ENCODE measurements around the gene GATB. TPM values are rescaled to one million over a fixed set of nuclear protein-coding genes. Genes with fewer than 3 reads are reported as not detected.

GATB gene
- total and polyA plus RNA-seq, 5 donors: 87.5 to 182 (median 94.1) TPM

- Histone ChIP-seq H3K4me1 (ENCODE audit: control insufficient read depth, insufficient read depth, low read length) (no peaks in the 10 kb centered on the region), H3K27ac (ENCODE audit: low read length) (peak overlapping the region; percentile 85), H3K4me3 (ENCODE audit: low read length) (no peak overlapping the region), H3K27me3 (ENCODE audit: control insufficient read depth, insufficient read depth) (no peaks in the 10 kb centered on the region), H3K9me3 (ENCODE audit: control insufficient read depth, low read length) (no peaks in the 10 kb centered on the region)
- DNase-seq (no peak), ATAC-seq (peak; percentile 59 to 71)
- intact Hi-C loops (cut with DNase I): no loop called here
- WGBS: 55% methylated on average over 13 of the region's 13 CpGs
Observed at GRCh38 chr4:151694961-151695720, 65.7 kb downstream of the GATB start.

DNA sequence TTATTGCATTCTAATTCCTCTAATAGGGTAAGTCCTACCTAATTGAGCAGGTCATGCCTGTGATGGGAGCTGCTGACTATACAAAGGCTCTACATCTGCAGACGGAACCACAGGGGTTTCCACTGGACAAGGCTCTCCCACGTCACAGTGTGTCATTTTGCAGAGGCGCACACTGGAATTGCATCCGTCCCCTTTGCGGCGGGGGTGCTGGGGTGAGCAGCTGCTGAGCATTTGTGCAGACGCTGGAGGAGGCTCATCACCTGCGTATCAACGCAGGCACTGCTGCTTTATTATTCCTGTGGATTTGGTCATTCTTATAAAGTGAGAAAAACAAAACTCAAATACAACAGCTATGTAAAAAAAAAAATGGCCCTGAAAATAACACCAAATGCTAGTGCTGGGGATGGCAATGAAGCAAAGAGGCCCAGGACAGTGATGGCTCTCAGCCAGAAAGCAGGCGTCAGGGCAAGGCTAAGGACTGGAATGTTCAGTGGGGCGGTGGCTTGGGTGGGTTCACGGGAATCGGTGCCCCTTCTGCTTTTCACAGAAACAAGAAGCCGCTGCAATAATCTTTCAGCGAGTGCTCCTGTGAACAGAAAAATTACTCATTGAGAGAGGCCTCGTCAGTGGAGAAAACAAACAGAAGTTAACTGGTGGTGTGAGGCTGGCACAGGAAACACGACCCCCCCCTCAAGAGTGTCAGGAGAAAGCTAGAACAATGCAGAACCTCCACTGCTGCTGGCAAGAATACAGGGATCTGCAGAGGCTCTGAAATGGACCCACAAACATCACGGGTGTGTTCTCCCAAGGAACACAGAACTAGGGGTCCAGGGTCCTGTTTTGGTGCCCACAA, 67.8 kb downstream of the GATB start:
- H3K27ac ChIP-seq (ENCODE audit: low read length): peak overlapping the region; percentile 30
- ATAC-seq: no peak
- H3K4me1 ChIP-seq (ENCODE audit: control insufficient read depth, insufficient read depth, low read length): peaks cover 5% of the 10 kb centered on the region
- peak in 1 of 3 donors; percentile 57 for DNase-seq
- no peaks in the 10 kb centered on the region for H3K9me3 ChIP-seq (ENCODE audit: control insufficient read depth, low read length)
- H3K4me3 ChIP-seq (ENCODE audit: low read length): no peak overlapping the region
- no peaks in the 10 kb centered on the region for H3K27me3 ChIP-seq (ENCODE audit: control insufficient read depth, insufficient read depth)
- intact Hi-C loops (cut with DNase I): no loop called here
- 69% methylated on average over 18 of the region's 18 CpGs for WGBS

- ATAC-seq (no peak), DNase-seq (no peak)
- intact Hi-C loops (cut with DNase I): no loop called here
- Histone ChIP-seq H3K27ac (ENCODE audit: low read length) (no peak overlapping the region), H3K4me3 (ENCODE audit: low read length) (no peak overlapping the region), H3K9me3 (ENCODE audit: control insufficient read depth, low read length) (no peaks in the 10 kb centered on the region), H3K27me3 (ENCODE audit: control insufficient read depth, insufficient read depth) (no peaks in the 10 kb centered on the region), H3K4me1 (ENCODE audit: control insufficient read depth, insufficient read depth, low read length) (peaks cover 11% of the 10 kb centered on the region)
- 89% methylated on average over 6 of the region's 6 CpGs for WGBS
Observed at GRCh38 chr4:151692443-151692782, 68.4 kb downstream of the GATB start.

- Histone ChIP-seq H3K27ac (ENCODE audit: low read length) (peak overlapping the region; percentile 22), H3K4me1 (ENCODE audit: control insufficient read depth, insufficient read depth, low read length) (peaks cover 12% of the 10 kb centered on the region), H3K27me3 (ENCODE audit: control insufficient read depth, insufficient read depth) (no peaks in the 10 kb centered on the region), H3K9me3 (ENCODE audit: control insufficient read depth, low read length) (no peaks in the 10 kb centered on the region), H3K4me3 (ENCODE audit: low read length) (no peak overlapping the region)
- DNase-seq (no peak), ATAC-seq (no peak)
- 71% methylated on average over 14 of the region's 14 CpGs for WGBS
- intact Hi-C loops (cut with DNase I): no loop called here
Observed at GRCh38 chr4:151691639-151692442, 69.0 kb downstream of the GATB start.

- peak overlapping the region; percentile 22 for H3K27ac ChIP-seq (ENCODE audit: low read length)
- intact Hi-C loops (cut with DNase I): no loop called here
- no peaks in the 10 kb centered on the region for H3K27me3 ChIP-seq (ENCODE audit: control insufficient read depth, insufficient read depth)
- no peaks in the 10 kb centered on the region for H3K9me3 ChIP-seq (ENCODE audit: control insufficient read depth, low read length)
- no peak for ATAC-seq
- DNase-seq: no peak
- peaks cover 12% of the 10 kb centered on the region for H3K4me1 ChIP-seq (ENCODE audit: control insufficient read depth, insufficient read depth, low read length)
- no peak overlapping the region for H3K4me3 ChIP-seq (ENCODE audit: low read length)
- WGBS: 64% methylated on average over 4 of the region's 4 CpGs
Observed at GRCh38 chr4:151690876-151691275, 69.9 kb downstream of the GATB start.

DNA sequence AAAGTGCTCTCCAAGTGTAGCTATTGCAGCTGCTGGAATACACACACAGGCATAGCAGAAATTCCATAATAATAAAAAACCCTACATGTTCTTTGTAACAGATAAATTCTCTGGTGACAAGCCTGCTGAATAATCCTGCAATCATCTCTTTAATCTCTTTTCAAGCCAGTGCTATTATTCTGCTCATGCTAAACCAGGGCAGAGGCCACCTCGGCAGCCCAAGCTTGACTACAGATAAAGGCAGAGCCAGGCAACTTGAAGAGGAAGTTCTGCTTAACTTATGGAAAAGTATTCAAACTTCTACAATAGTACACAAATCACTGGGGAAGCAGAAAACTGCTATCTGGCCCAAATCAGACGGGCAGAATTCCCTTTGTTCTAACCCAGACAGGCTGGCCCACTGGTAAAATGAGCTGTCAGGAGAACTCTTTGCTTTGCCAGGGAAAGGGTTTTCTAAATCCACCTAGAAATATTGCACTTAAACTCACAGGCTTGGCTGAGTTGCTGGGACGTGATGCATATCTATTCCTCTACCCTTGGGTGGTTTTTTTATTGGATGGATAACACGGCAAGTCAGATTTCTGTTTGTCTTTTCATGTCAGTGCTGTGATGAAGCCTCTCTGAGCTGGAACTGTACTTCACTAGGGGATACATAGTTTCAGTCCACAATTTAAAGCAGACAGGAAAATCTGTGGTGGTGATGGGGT, 70.5 kb downstream of the GATB start:
- H3K4me1 ChIP-seq (ENCODE audit: control insufficient read depth, insufficient read depth, low read length): peaks cover 12% of the 10 kb centered on the region
- peak overlapping the region; percentile 20 for H3K27ac ChIP-seq (ENCODE audit: low read length)
- ATAC-seq: no peak
- 34% methylated on average over 4 of the region's 4 CpGs for WGBS
- H3K27me3 ChIP-seq (ENCODE audit: control insufficient read depth, insufficient read depth): no peaks in the 10 kb centered on the region
- H3K4me3 ChIP-seq (ENCODE audit: low read length): no peak overlapping the region
- H3K9me3 ChIP-seq (ENCODE audit: control insufficient read depth, low read length): no peaks in the 10 kb centered on the region
- intact Hi-C loops (cut with DNase I): no loop called here
- DNase-seq: no peak

GRCh38 chr4:151689211-151689991, 71.4 kb downstream of the GATB start:
- Histone ChIP-seq H3K9me3 (ENCODE audit: control insufficient read depth, low read length) (no peaks in the 10 kb centered on the region), H3K4me1 (ENCODE audit: control insufficient read depth, insufficient read depth, low read length) (peaks cover 12% of the 10 kb centered on the region), H3K27ac (ENCODE audit: low read length) (no peak overlapping the region), H3K27me3 (ENCODE audit: control insufficient read depth, insufficient read depth) (no peaks in the 10 kb centered on the region), H3K4me3 (ENCODE audit: low read length) (no peak overlapping the region)
- ATAC-seq (no peak), DNase-seq (no peak)
- intact Hi-C loops (cut with DNase I): no loop called here
- 78% methylated on average over 10 of the region's 10 CpGs for WGBS

DNA sequence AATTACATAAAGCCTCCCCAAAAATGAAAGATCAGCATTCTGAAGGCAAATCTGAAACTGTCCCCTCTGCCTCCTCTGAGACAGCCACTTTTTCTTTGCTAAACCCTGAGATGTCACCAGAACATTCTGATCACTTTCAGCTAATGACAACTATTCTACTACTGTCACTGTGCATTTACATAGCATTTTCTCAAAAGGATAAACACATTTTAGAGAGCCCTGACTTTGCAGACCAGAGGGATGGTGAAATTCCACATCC, 72.1 kb downstream of the GATB start:
- Histone ChIP-seq H3K27me3 (ENCODE audit: control insufficient read depth, insufficient read depth) (no peaks in the 10 kb centered on the region), H3K9me3 (ENCODE audit: control insufficient read depth, low read length) (no peaks in the 10 kb centered on the region), H3K27ac (ENCODE audit: low read length) (peak overlapping the region; percentile 49), H3K4me1 (ENCODE audit: control insufficient read depth, insufficient read depth, low read length) (peaks cover 12% of the 10 kb centered on the region), H3K4me3 (ENCODE audit: low read length) (no peak overlapping the region)
- intact Hi-C loops (cut with DNase I): no loop called here
- DNase-seq: no peak
- ATAC-seq: no peak

GRCh38 chr4:151688003-151688784, 72.6 kb downstream of the GATB start:
- H3K4me3 ChIP-seq (ENCODE audit: low read length): no peak overlapping the region
- H3K27me3 ChIP-seq (ENCODE audit: control insufficient read depth, insufficient read depth): no peaks in the 10 kb centered on the region
- ATAC-seq (peak; percentile 51 to 53), DNase-seq (no peak)
- intact Hi-C loops (cut with DNase I): no loop called here
- H3K27ac ChIP-seq (ENCODE audit: low read length): peak overlapping the region; percentile 82
- H3K9me3 ChIP-seq (ENCODE audit: control insufficient read depth, low read length): no peaks in the 10 kb centered on the region
- WGBS: 45% methylated on average over 14 of the region's 14 CpGs
- peaks cover 12% of the 10 kb centered on the region for H3K4me1 ChIP-seq (ENCODE audit: control insufficient read depth, insufficient read depth, low read length)

All from right cardiac atrium (tissue), 5 donors.